Coronary artery (tissue), 2 donors: ENCODE data around the gene C20orf173.

Source experiments
- DNase-seq: peaks from one replicate; pipeline ENCODE4 v3.0.0-alpha.2; 2017; ENCODE audit warnings: low spot score
- H3K27ac ChIP-seq, 2 donors: fragments of 200-600 bp; sonication (generic); one replicate each; pipeline ENCODE4 v1.5.1; 2016 to 2019
- H3K4me3 ChIP-seq: fragments of 200-600 bp; sonication (generic); 2 replicates; pipeline ENCODE4 v1.5.1; 2016; ENCODE audit warnings: mild to moderate bottlenecking, moderate library complexity
- CTCF ChIP-seq: fragments of 200-600 bp; sonication (generic); IDR thresholded peaks from one replicate; pipeline ENCODE4 v1.5.1; 2019; ENCODE audit warnings: antibody characterized with exemption

C20orf173 gene

GRCh38 chr20:35529552-35529951 lies at the start of gene C20orf173:
Gene C20orf173, minus strand, starts transcription at chr20:35529652. Its CDS starts 279 bp downstream, at chr20:35529373.
- DNase-seq = no peak
- H3K4me3 ChIP-seq = no peak within 1 kb of the TSS
- TF ChIP-seq CTCF = no peak
- no peak within 1 kb of the TSS for H3K27ac ChIP-seq

GRCh38 chr20:35579196-35579595 lies 49.7 kb upstream of the C20orf173 start:
- TF ChIP-seq CTCF = no peak
- DNase-seq = no peak

GRCh38 chr20:35578469-35578868 lies 49.0 kb upstream of the C20orf173 start:
- no peak for TF ChIP-seq CTCF
- H3K27ac ChIP-seq = no peak overlapping the region
- no peak overlapping the region for H3K4me3 ChIP-seq
- DNase-seq = no peak

More at GRCh38 chr20:35579196-35579595, 49.7 kb upstream of the C20orf173 start:
- Histone ChIP-seq H3K27ac (no peak overlapping the region), H3K4me3 (no peak overlapping the region)

- TF ChIP-seq CTCF = no peak
- H3K27ac ChIP-seq = no peak overlapping the region
- peak; percentile 46 for DNase-seq
- no peak overlapping the region for H3K4me3 ChIP-seq
Measured at GRCh38 chr20:35576816-35577215, 47.4 kb upstream of the C20orf173 start.

GRCh38 chr20:35575958-35576357 lies 46.5 kb upstream of the C20orf173 start:
- DNase-seq = peak; percentile 45

GRCh38 chr20:35572838-35573237 lies 43.4 kb upstream of the C20orf173 start:
- H3K27ac ChIP-seq = no peak overlapping the region
- no peak for TF ChIP-seq CTCF
- H3K4me3 ChIP-seq = no peak overlapping the region
- DNase-seq = no peak

More at GRCh38 chr20:35575958-35576357, 46.5 kb upstream of the C20orf173 start:
- no peak for TF ChIP-seq CTCF
- H3K4me3 ChIP-seq = no peak overlapping the region
- H3K27ac ChIP-seq = no peak overlapping the region

GRCh38 chr20:35571555-35571954 lies 42.1 kb upstream of the C20orf173 start:
- Histone ChIP-seq H3K27ac (no peak overlapping the region), H3K4me3 (no peak overlapping the region)
- DNase-seq = no peak
- no peak for TF ChIP-seq CTCF
